B cell (primary cell): Measurements from ENCODE around the gene CD52. TPM values are rescaled to one million over a fixed set of nuclear protein-coding genes. Genes with fewer than 3 reads are reported as not detected.

Source experiments
- ATAC-seq: fragments of 200-7000 bp; cut with Tn5 transposase; one replicate; pipeline ENCODE4 v1.10.0; 2021; ENCODE audit warnings: low read depth, mild to moderate bottlenecking, moderate number of reproducible peaks, moderate library complexity
- CTCF ChIA-PET: fragments of 350-600 bp; sonication (Branson Sonifier 250); formaldehyde crosslinking; loops from one replicate; lab custom pipeline; 2021; ENCODE audit warnings: antibody characterized with exemption, inconsistent platforms; lab: Charles Lee
- POLR2A ChIA-PET: fragments of 350-600 bp; sonication (Branson Sonifier 250); formaldehyde crosslinking; loops from one replicate; lab custom pipeline; 2021; ENCODE audit warnings: antibody characterized with exemption; lab: Charles Lee
- DNase-seq: peaks from one replicate; pipeline ENCODE4 v3.0.0; 2013
- H2AFZ ChIP-seq: 2 replicates; pipeline ENCODE4 v1.6.1; 2012; ENCODE audit warnings: mild to moderate bottlenecking, low read depth, low read length; ENCODE audit not compliant: insufficient read depth, poor library complexity, severe bottlenecking
- H3K27ac ChIP-seq, 2 donors: 1 replicate in 1 of 2; 2 replicates in 1 of 2; pipeline ENCODE4 v1.5.1; 2012 to 2013; ENCODE audit warnings: low read length in 2 of 2, mild to moderate bottlenecking in 2 of 2, moderate library complexity in 1 of 2
- H3K27me3 ChIP-seq, 4 experiments: fragments of 200-600 bp in 1 of 4; sonication (generic) in 1 of 4; replicated peaks in 1 of 4; 1 replicate in 2 of 4; 2 replicates in 2 of 4; pipeline versions ENCODE4 v1.6.1 to v1.7.0; 2013 to 2016; ENCODE audit warnings: low read length in 3 of 4, mild to moderate bottlenecking in 2 of 4, mixed read lengths in 1 of 4, moderate library complexity in 1 of 4; ENCODE audit not compliant: insufficient read depth in 4 of 4, control insufficient read depth in 3 of 4; ENCODE audit errors: control extremely low read depth in 1 of 4
- H3K36me3 ChIP-seq, 2 experiments: replicated peaks in 1 of 2; 1 replicate in 1 of 2; 2 replicates in 1 of 2; pipeline versions ENCODE4 v1.6.1 to v1.7.1; 2013; ENCODE audit warnings: low read length in 1 of 2; ENCODE audit not compliant: insufficient read depth in 2 of 2, control insufficient read depth in 1 of 2; ENCODE audit errors: control extremely low read depth in 1 of 2, extremely low read depth in 1 of 2
- H3K4me1 ChIP-seq, 2 donors: fragments of 200-600 bp in 1 of 2; sonication (generic) in 1 of 2; 1 replicate in 1 of 2; 2 replicates in 1 of 2; pipeline versions ENCODE4 v1.5.1 to v1.6.1; 2013 to 2017; ENCODE audit warnings: low read length in 2 of 2; ENCODE audit not compliant: control insufficient read depth in 2 of 2, insufficient read depth in 2 of 2
- H3K4me2 ChIP-seq: replicated peaks from 2 replicates; pipeline ENCODE3; 2012; ENCODE audit warnings: mild to moderate bottlenecking, low read depth, low read length; ENCODE audit not compliant: poor library complexity, severe bottlenecking
- H3K4me3 ChIP-seq, 5 experiments: fragments of 200-600 bp in 1 of 5; sonication (generic) in 1 of 5; 1 replicate in 3 of 5; 2 replicates in 2 of 5; pipeline versions ENCODE4 v1.5.1 to v1.7.0; 2011 to 2016; ENCODE audit warnings: low read length in 4 of 5, mild to moderate bottlenecking in 4 of 5, low read depth in 2 of 5, control low read depth in 1 of 5, moderate library complexity in 1 of 5; ENCODE audit not compliant: insufficient read depth in 1 of 5; ENCODE audit errors: control extremely low read depth in 1 of 5, extremely low read depth in 1 of 5
- H3K79me2 ChIP-seq: fragments of 200-600 bp; sonication (generic); one replicate; pipeline ENCODE4 v1.6.0; 2016; ENCODE audit warnings: low read length; ENCODE audit not compliant: control insufficient read depth, insufficient read depth
- H3K9ac ChIP-seq: fragments of 200-600 bp; sonication (generic); 2 replicates; pipeline ENCODE4 v1.6.1; 2017; ENCODE audit warnings: mild to moderate bottlenecking, low read length, moderate library complexity
- H3K9me3 ChIP-seq, 3 donors: one replicate each; pipeline versions ENCODE4 v1.6.1 to v1.7.1; 2013; ENCODE audit warnings: low read length in 2 of 3; ENCODE audit not compliant: control insufficient read depth in 2 of 3, insufficient read depth in 1 of 3; ENCODE audit errors: control extremely low read depth in 1 of 3
- H4K20me1 ChIP-seq: 2 replicates; pipeline ENCODE4 v1.6.0; 2012; ENCODE audit warnings: mild to moderate bottlenecking, low read length; ENCODE audit not compliant: insufficient read depth, control insufficient read depth, poor library complexity, severe bottlenecking
- H3K27ac Mint-ChIP-seq: one replicate; pipeline ENCODE4 v1.8.0; 2021; ENCODE audit warnings: mixed read lengths
- H3K27me3 Mint-ChIP-seq: one replicate; pipeline ENCODE4 v1.8.0; 2021; ENCODE audit warnings: mixed read lengths
- H3K4me1 Mint-ChIP-seq: one replicate; pipeline ENCODE4 v1.8.0; 2021; ENCODE audit warnings: mixed read lengths
- H3K4me3 Mint-ChIP-seq: one replicate; pipeline ENCODE4 v1.8.0; 2021; ENCODE audit warnings: mixed read lengths
- H3K9me3 Mint-ChIP-seq: one replicate; pipeline ENCODE4 v1.8.0; 2022; ENCODE audit warnings: mixed read lengths; ENCODE audit not compliant: insufficient read depth
- CTCF ChIP-seq: fragments of 200-600 bp; IDR thresholded peaks from one replicate; pipeline ENCODE4 v1.8.0; 2022; ENCODE audit warnings: antibody characterized with exemption, mild to moderate bottlenecking
- EZH2 ChIP-seq: IDR thresholded peaks from 2 replicates; pipeline ENCODE4 v1.6.1; 2012; ENCODE audit warnings: borderline replicate concordance, low read depth, mild to moderate bottlenecking, moderate library complexity, low read length; ENCODE audit not compliant: insufficient read depth, poor library complexity, severe bottlenecking
- WGBS: methylation state at CpG from one replicate; pipeline ENCODE4 v1.1.5; 2013; ENCODE audit warnings: missing lambda C conversion rate; ENCODE audit not compliant: insufficient coverage; 5-methylcytosine and 5-hydroxymethylcytosine counted together
- intact Hi-C: fragments of 100-400 bp; cut with micrococcal nuclease; formaldehyde crosslinking; loops from one replicate; pipeline ENCODE4 v1.10.0; 2022
- polyA plus RNA-seq: library from polyadenylated mRNA; depleted of rRNA; stranded (reverse); fragments of >200 nt; gene quantifications from 2 replicates; pipeline ENCODE4 v1.2.3, GENCODE V29; 2012
- total RNA-seq, 2 donors: library from RNA; stranded (reverse); fragments of 120-200 nt in 1 of 2; gene quantifications; 1 replicate in 1 of 2; 2 replicates in 1 of 2; pipeline versions ENCODE4 v1.2.3 to v1.2.4, GENCODE V29; 2013 to 2022

CD52 gene
- total and polyA plus RNA-seq, 2 donors (not counting 1 experiment from before 2014, with no cell fraction given): 1,116 to 1,597 TPM

DNA sequence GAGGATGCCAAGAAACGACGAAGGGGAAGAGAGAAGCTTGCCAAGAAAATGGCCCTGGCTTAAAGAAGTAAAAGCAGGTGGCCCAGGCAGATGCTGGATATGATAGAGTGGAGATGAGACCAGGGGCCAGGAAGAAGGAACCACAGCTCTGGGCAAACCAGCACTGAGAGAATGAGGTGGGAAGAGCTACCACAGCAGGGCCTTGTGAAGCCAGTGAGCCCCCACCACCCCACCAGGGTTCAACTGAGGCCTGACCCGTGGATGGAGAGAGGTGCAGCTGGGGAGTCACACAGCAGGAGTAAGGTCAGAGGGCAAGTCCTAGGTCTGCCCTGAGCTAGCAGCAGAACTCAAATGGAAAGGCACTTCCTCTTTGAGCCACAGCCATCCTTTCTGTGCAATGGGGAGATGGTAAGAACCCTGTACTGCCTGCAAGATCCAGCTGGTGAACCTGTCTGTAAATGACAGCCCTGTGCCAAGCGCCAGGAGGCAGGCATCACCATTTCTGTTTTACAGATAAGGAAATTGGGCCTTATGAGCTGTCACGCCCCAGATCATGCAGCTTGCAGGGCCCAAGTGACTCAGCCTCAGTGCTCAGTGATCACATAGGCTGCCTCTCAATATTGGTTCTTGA is 29.3 kb upstream of the CD52 start:
- H3K27me3 Mint-ChIP-seq: no peaks in the 10 kb centered on the region
- H3K4me1 ChIP-seq: peaks cover 98 to 100% of the 10 kb centered on the region in 2 donors
- WGBS: 4% methylated on average over 4 of the region's 5 CpGs
- H3K9me3 Mint-ChIP-seq: no peaks in the 10 kb centered on the region
- ATAC-seq (peak; percentile 3), DNase-seq (peak; percentile 77)
- ChIA-PET POLR2A (interaction anchor here (0.9 to 21.9 kb wide), 12 partner anchors 8 to 143 kb away, joined by 3 to 1239 read pairs (median 6); partner anchors contain the start of genes CD52, DHDDS, SH3BGRL3 and UBXN11), CTCF (interaction anchor here (1.3 to 26.4 kb wide), 12 partner anchors 9 to 169 kb away, joined by 3 to 1400 read pairs (median 5); partner anchors contain the start of genes CD52, CEP85, SH3BGRL3 and UBXN11)
- H3K9ac ChIP-seq: no peak overlapping the region
- H4K20me1 ChIP-seq: no peaks in the 10 kb centered on the region
- H3K27me3 ChIP-seq: no peaks in the 10 kb centered on the region
- no peak for TF ChIP-seq EZH2
- TF ChIP-seq CTCF: no peak
- H3K4me2 ChIP-seq: peak overlapping the region; percentile 65
- H2AFZ ChIP-seq: no peak overlapping the region
- peak overlapping the region; percentile 97 for H3K27ac Mint-ChIP-seq
- H3K4me3 ChIP-seq: peak overlapping the region in 3 of 5 experiments; percentile 5 to 44 (median 19)
- no peaks in the 10 kb centered on the region for H3K9me3 ChIP-seq
- intact Hi-C loops: loop anchor here (5.0 to 10.0 kb wide), 3 partner anchors 56 to 1886 kb away; partner anchors contain the start of genes CEP85, HMGN2 and PTAFR
- peaks cover 95% of the 10 kb centered on the region for H3K4me1 Mint-ChIP-seq
- H3K79me2 ChIP-seq: peaks cover 23% of the 10 kb centered on the region
- peak overlapping the region; percentile 86 for H3K4me3 Mint-ChIP-seq
- H3K27ac ChIP-seq: peak overlapping the region; percentile 93 to 96
- no peaks in the 10 kb centered on the region for H3K36me3 ChIP-seq
